Subcutaneous adipose tissue (tissue), 4 donors: ENCODE results near the gene KRT35. TPM values are rescaled to one million over a fixed set of nuclear protein-coding genes. Genes with fewer than 3 reads are reported as not detected.

Source experiments
- total RNA-seq, 4 donors: library from RNA; depleted of rRNA; stranded (reverse); fragments of >200 nt; gene quantifications; one replicate each; pipeline ENCODE4 v1.1.0, GENCODE V29; 2016
- TF ChIP-seq, protein P1 (sequence below): fragments of 450-650 bp; IDR thresholded peaks from one replicate; pipeline ENCODE4 v1.5.1; 2016; ENCODE audit warnings: low read depth, mild to moderate bottlenecking, control low read depth, antibody characterized with exemption, moderate library complexity

Gene KRT35
- total RNA-seq, 4 donors from 2014 or later, result not detected

GRCh38 chr17:41511116-41511515 is 30.2 kb upstream of the KRT35 start:
- TF ChIP-seq, protein P1, sequence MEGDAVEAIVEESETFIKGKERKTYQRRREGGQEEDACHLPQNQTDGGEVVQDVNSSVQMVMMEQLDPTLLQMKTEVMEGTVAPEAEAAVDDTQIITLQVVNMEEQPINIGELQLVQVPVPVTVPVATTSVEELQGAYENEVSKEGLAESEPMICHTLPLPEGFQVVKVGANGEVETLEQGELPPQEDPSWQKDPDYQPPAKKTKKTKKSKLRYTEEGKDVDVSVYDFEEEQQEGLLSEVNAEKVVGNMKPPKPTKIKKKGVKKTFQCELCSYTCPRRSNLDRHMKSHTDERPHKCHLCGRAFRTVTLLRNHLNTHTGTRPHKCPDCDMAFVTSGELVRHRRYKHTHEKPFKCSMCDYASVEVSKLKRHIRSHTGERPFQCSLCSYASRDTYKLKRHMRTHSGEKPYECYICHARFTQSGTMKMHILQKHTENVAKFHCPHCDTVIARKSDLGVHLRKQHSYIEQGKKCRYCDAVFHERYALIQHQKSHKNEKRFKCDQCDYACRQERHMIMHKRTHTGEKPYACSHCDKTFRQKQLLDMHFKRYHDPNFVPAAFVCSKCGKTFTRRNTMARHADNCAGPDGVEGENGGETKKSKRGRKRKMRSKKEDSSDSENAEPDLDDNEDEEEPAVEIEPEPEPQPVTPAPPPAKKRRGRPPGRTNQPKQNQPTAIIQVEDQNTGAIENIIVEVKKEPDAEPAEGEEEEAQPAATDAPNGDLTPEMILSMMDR, result no peak

DNA sequence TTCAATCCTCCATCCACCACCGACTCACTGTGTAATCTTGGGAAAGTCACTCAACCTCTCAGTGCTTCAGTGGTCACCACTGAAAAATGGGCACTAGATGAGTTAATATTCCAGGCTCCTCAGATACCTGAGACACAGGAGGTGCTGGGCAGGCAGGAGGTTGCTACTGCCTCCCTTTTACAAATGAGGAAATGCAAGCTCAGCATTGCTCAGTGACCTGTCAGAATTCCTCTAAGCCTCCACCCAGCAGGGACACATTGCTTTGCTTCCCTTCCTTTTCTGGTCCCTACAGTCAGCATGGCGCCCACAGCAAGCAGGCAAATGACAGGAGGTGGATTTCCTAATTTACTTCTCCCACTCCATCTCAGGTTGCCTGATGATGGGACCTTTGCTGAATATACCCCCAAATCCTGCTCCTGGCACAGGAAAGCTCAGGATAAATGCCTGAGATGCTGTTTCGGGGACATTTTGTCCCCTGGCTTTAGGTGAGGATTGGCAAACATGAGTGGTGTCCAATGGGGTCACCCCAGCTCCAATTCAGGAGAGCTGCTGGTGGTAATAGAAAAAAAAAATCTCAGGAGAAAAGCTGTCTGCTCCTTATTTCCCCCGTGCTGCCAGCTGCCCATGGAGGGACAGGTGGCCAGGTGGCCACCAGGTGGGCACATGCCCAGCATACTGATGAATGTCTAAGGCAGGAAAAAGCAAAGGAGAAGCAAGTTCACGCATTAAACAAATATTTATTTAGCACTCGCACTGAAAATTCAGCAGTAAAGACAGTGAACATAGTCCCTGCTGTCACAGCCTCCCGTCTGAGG is 29.5 kb upstream of the KRT35 start:
- TF ChIP-seq, protein P1, result no peak

GRCh38 chr17:41507315-41507880 is 26.4 kb upstream of the KRT35 start:
- TF ChIP-seq, protein P1, result no peak

DNA sequence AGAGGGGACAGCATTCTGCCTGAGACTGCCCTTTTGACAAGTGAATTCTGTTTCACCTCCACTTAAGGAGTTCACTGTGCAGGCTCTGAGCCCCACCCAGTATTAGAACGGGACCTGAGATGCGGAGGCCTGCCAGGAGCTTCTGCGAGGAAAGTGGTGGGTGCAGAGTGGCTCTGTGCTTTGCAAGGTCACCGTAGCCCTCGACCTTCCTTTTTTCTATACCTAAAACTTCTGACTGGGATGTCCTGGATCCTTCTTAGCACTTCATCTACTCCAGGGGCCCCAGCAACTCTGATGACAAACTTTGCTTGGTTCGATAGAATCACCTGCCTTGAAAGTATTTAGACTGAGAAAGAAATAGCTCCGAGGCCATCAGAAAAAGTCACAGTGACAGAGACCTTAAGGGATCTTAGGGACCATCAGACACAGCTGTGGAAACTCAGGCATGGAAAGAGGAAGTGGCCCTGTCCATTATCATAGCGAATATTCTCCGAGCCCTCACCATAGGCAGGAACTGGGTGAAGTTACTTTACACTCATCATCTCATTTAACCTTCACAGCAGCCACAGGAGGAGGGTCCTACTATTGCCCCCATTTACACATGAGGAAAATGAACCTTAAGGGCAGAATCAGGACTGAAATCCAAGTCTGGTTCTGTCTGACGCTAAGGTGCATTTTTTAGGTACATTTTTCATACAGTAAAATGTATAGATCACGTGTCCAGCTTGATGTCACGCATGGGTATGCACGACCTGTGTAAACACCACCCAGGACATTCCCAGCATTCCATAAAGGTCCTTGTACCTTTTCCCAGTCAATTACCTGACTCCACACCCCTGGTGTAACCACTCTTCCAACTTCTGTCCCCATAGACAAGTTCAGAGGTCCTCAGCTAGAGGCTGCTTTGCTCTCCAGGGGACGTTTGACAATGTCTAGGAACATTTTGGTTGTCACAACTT is 25.1 kb upstream of the KRT35 start:
- TF ChIP-seq, protein P1, result no peak

- TF ChIP-seq, protein P1, result no peak
Measured at GRCh38 chr17:41505007-41505808, 24.3 kb upstream of the KRT35 start, which contains the start of gene KRT13. Gene KRT13, minus strand, starts transcription at chr17:41505612. Its CDS starts 62 bp downstream, at chr17:41505550.

- TF ChIP-seq, protein P1, result no peak
Measured at GRCh38 chr17:41504246-41504977, 23.5 kb upstream of the KRT35 start.
